IMR-90 (cell line): ENCODE results near the gene GPR17. TPM values are rescaled to one million over a fixed set of nuclear protein-coding genes. Genes with fewer than 3 reads are reported as not detected.
A peak's percentile ranks its signal among the peaks of the same experiment; 100 is the strongest.

Source experiments
- ATAC-seq: fragments of 200-7000 bp; cut with Tn5 transposase; 2 replicates; pipeline ENCODE4 v1.9.1; 2020; ENCODE audit warnings: low read depth, mild to moderate bottlenecking, moderate library complexity
- BruUV-seq: library from RNA; stranded (reverse); fragments of 400-500 nt; replicated peaks from 2 replicates; lab custom pipeline; 2021; lab: Mats Ljungman, UMichigan
- CTCF ChIA-PET: fragments of 300-600 bp; formaldehyde crosslinking; extraction: SDS; loops from one replicate; lab custom pipeline; 2021; ENCODE audit warnings: antibody characterized with exemption; lab: Yijun Ruan, JAX
- POLR2A ChIA-PET: fragments of 300-600 bp; sonication (Branson Sonifier 250); formaldehyde crosslinking; loops from one replicate; lab custom pipeline; 2022; ENCODE audit warnings: antibody characterized with exemption; ENCODE audit not compliant: unreplicated experiment; lab: Charles Lee
- DNase-seq: peaks from one replicate; pipeline ENCODE4 v3.0.0; 2013
- H2AFZ ChIP-seq: replicated peaks from 2 replicates; pipeline ENCODE3; 2013; ENCODE audit warnings: low read length, mild to moderate bottlenecking; ENCODE audit not compliant: poor library complexity
- H2AK5ac ChIP-seq: 2 replicates; pipeline ENCODE4 v1.6.1; 2013; ENCODE audit warnings: low read depth, low read length, inconsistent platforms
- H2AK9ac ChIP-seq: replicated peaks from 2 replicates; pipeline ENCODE3; 2013; ENCODE audit warnings: mild to moderate bottlenecking, low read depth, low read length, moderate library complexity; ENCODE audit not compliant: poor library complexity
- H2BK120ac ChIP-seq: 2 replicates; pipeline ENCODE4 v1.6.1; 2013; ENCODE audit warnings: low read depth, low read length, inconsistent platforms
- H2BK15ac ChIP-seq: 3 replicates; pipeline ENCODE4 v1.6.1; 2013; ENCODE audit warnings: low read depth, low read length, inconsistent platforms
- H2BK20ac ChIP-seq: 2 replicates; pipeline ENCODE4 v1.6.1; 2013; ENCODE audit warnings: low read depth, mild to moderate bottlenecking, inconsistent platforms, low read length, moderate library complexity
- H2BK5ac ChIP-seq: 2 replicates; pipeline ENCODE4 v1.6.1; 2013; ENCODE audit warnings: mild to moderate bottlenecking, low read depth, low read length, inconsistent platforms; ENCODE audit not compliant: poor library complexity, severe bottlenecking
- H3K14ac ChIP-seq: replicated peaks from 2 replicates; pipeline ENCODE4 v1.6.1; 2013; ENCODE audit warnings: low read depth, low read length, inconsistent platforms
- H3K18ac ChIP-seq: 2 replicates; pipeline ENCODE4 v1.6.1; 2013; ENCODE audit warnings: low read depth, low read length, control low read depth
- H3K23ac ChIP-seq: 2 replicates; pipeline ENCODE4 v1.6.1; 2013; ENCODE audit warnings: low read depth, low read length, inconsistent platforms
- H3K27ac ChIP-seq: 2 replicates; pipeline ENCODE4 v1.5.1; 2013; ENCODE audit warnings: mild to moderate bottlenecking, control low read depth, low read length; ENCODE audit not compliant: insufficient read depth
- H3K27me3 ChIP-seq: 2 replicates; pipeline ENCODE4 v1.6.1; 2013; ENCODE audit warnings: low read length; ENCODE audit not compliant: control insufficient read depth, insufficient read depth
- H3K36me3 ChIP-seq: 2 replicates; pipeline ENCODE4 v1.6.1; 2013; ENCODE audit warnings: low read length, mixed read lengths; ENCODE audit not compliant: control insufficient read depth, insufficient read depth
- H3K4ac ChIP-seq: 2 replicates; pipeline ENCODE4 v1.6.1; 2013; ENCODE audit warnings: low read depth, low read length, inconsistent platforms
- H3K4me1 ChIP-seq: 2 replicates; pipeline ENCODE4 v1.6.1; 2013; ENCODE audit warnings: low read length, mixed read lengths; ENCODE audit not compliant: control insufficient read depth, insufficient read depth
- H3K4me2 ChIP-seq: 2 replicates; pipeline ENCODE4 v1.6.1; 2013; ENCODE audit warnings: low read depth, mild to moderate bottlenecking, control low read depth, low read length, moderate library complexity
- H3K4me3 ChIP-seq: 2 replicates; pipeline ENCODE4 v1.5.1; 2013; ENCODE audit warnings: low read depth, mild to moderate bottlenecking, control low read depth, low read length, moderate library complexity; ENCODE audit not compliant: insufficient read depth
- H3K56ac ChIP-seq: 2 replicates; pipeline ENCODE4 v1.6.1; 2013; ENCODE audit warnings: low read length, inconsistent platforms; ENCODE audit not compliant: insufficient read depth; ENCODE audit errors: extremely low read depth
- H3K79me1 ChIP-seq, 2 experiments: 2 replicates each; pipeline ENCODE4 v1.6.1; 2013; ENCODE audit warnings: low read length in 2 of 2, inconsistent platforms in 1 of 2, low read depth in 1 of 2
- H3K9ac ChIP-seq: 2 replicates; pipeline ENCODE4 v1.6.1; 2013; ENCODE audit warnings: low read depth, low read length, control low read depth
- H3K9me1 ChIP-seq: 2 replicates; pipeline ENCODE4 v1.6.1; 2013; ENCODE audit warnings: low read length, inconsistent platforms; ENCODE audit not compliant: insufficient read depth
- H3K9me3 ChIP-seq: 2 replicates; pipeline ENCODE4 v1.6.1; 2013; ENCODE audit warnings: low read length; ENCODE audit not compliant: control insufficient read depth, insufficient read depth
- H4K20me1 ChIP-seq: 2 replicates; pipeline ENCODE4 v1.6.1; 2013; ENCODE audit warnings: low read length, inconsistent platforms; ENCODE audit not compliant: insufficient read depth
- H4K5ac ChIP-seq: 2 replicates; pipeline ENCODE4 v1.6.1; 2013; ENCODE audit warnings: mild to moderate bottlenecking, low read depth, low read length, control low read depth
- H4K8ac ChIP-seq, 2 experiments: 2 replicates each; pipeline ENCODE4 v1.6.1; 2013; ENCODE audit warnings: low read depth in 2 of 2, low read length in 2 of 2, control low read depth in 1 of 2, inconsistent platforms in 1 of 2
- H4K91ac ChIP-seq: 2 replicates; pipeline ENCODE4 v1.6.1; 2013; ENCODE audit warnings: low read depth, low read length, inconsistent platforms; ENCODE audit not compliant: insufficient read depth
- BHLHE40 ChIP-seq: fragments of 150-350 bp; IDR thresholded peaks from 2 replicates; pipeline ENCODE4 v1.6.1; 2016; ENCODE audit warnings: mild to moderate bottlenecking, low read depth, low read length
- CEBPB ChIP-seq: IDR thresholded peaks from 2 replicates; pipeline ENCODE4 v1.6.1; 2012; ENCODE audit warnings: low read depth, low read length, improper control_type of control experiment
- CHD1 ChIP-seq: IDR thresholded peaks from 2 replicates; pipeline ENCODE4 v1.6.1; 2012; ENCODE audit warnings: low read depth, low read length, improper control_type of control experiment
- CTCF ChIP-seq: conservative IDR thresholded peaks from 2 replicates; pipeline ENCODE4 v1.5.1; 2012; ENCODE audit warnings: mild to moderate bottlenecking, low read depth, low read length, improper control_type of control experiment
- FOS ChIP-seq: fragments of 150-350 bp; IDR thresholded peaks from 2 replicates; pipeline ENCODE4 v1.6.1; 2016; ENCODE audit warnings: low read depth, low read length
- MAFK ChIP-seq: IDR thresholded peaks from 2 replicates; pipeline ENCODE4 v1.6.1; 2012; ENCODE audit warnings: low read depth, low read length, improper control_type of control experiment
- MAZ ChIP-seq: IDR thresholded peaks from 2 replicates; pipeline ENCODE4 v1.6.1; 2012; ENCODE audit warnings: low read depth, mild to moderate bottlenecking, low read length, improper control_type of control experiment, moderate library complexity, borderline replicate concordance
- MXI1 ChIP-seq: IDR thresholded peaks from 2 replicates; pipeline ENCODE4 v1.6.1; 2012; ENCODE audit warnings: low read depth, mild to moderate bottlenecking, low read length, moderate library complexity, borderline replicate concordance
- NFE2L2 ChIP-seq: fragments of 150-350 bp; IDR thresholded peaks from 2 replicates; pipeline ENCODE4 v1.6.1; 2016; ENCODE audit warnings: low read depth, mild to moderate bottlenecking, low read length
- POLR2A ChIP-seq: IDR thresholded peaks from 2 replicates; pipeline ENCODE4 v1.6.1; 2012; ENCODE audit warnings: mild to moderate bottlenecking, low read depth, low read length
- RAD21 ChIP-seq: IDR thresholded peaks from 2 replicates; pipeline ENCODE4 v1.6.1; 2012; ENCODE audit warnings: low read length, improper control_type of control experiment
- RCOR1 ChIP-seq: IDR thresholded peaks from 2 replicates; pipeline ENCODE4 v1.6.1; 2012; ENCODE audit warnings: mild to moderate bottlenecking, low read length, improper control_type of control experiment; ENCODE audit not compliant: insufficient replicate concordance
- RFX5 ChIP-seq: IDR thresholded peaks from 2 replicates; pipeline ENCODE4 v1.8.0; 2012; ENCODE audit warnings: low read depth, mild to moderate bottlenecking, low read length, moderate library complexity
- SMC3 ChIP-seq: fragments of 150-350 bp; IDR thresholded peaks from 2 replicates; pipeline ENCODE4 v1.6.1; 2016; ENCODE audit warnings: low read depth, mild to moderate bottlenecking, antibody characterized with exemption, low read length, moderate library complexity
- USF2 ChIP-seq: fragments of 150-350 bp; IDR thresholded peaks from 2 replicates; pipeline ENCODE4 v1.6.1; 2017; ENCODE audit warnings: mild to moderate bottlenecking, antibody characterized with exemption, low read length, low read depth
- WGBS, 2 experiments: methylation state at CpG; one replicate each; pipeline versions ENCODE4 v1.1.5 to v1.1.7; 2013; ENCODE audit warnings: missing lambda C conversion rate in 2 of 2; ENCODE audit not compliant: insufficient read length in 1 of 2; ENCODE audit errors: extremely low coverage in 2 of 2; 5-methylcytosine and 5-hydroxymethylcytosine counted together
- dilution Hi-C: fragments of 300-500 bp; cut with HindIII; formaldehyde crosslinking; loops from one replicate; pipeline ENCODE4 v1.14.3; 2018; ENCODE audit warnings: low sequenced_read_pairs; ENCODE audit not compliant: unreplicated experiment
- in situ Hi-C: fragments of 300-500 bp; cut with MboI; formaldehyde crosslinking; loops from 3 replicates; pipeline ENCODE4 v1.14.3; 2019; ENCODE audit warnings: low sequenced_read_pairs, inconsistent platforms, mixed read lengths
- intact Hi-C: fragments of 100-400 bp; cut with micrococcal nuclease; formaldehyde crosslinking; loops from 2 replicates; pipeline ENCODE4 v1.10.0; 2022
- polyA plus RNA-seq, 3 experiments: library from polyadenylated mRNA; depleted of rRNA; stranded (reverse); fragments of >200 nt; gene quantifications; 2 replicates each; pipeline ENCODE4 v1.2.3, GENCODE V29; 2012; ENCODE audit warnings: low replicate concordance in 1 of 3
- total RNA-seq: library from RNA; depleted of rRNA; stranded (reverse); fragments of >200 nt; gene quantifications from 2 replicates; pipeline ENCODE4 v1.2.3, GENCODE V29; 2012

Gene GPR17
- total and polyA plus RNA-seq, 2 of the 4 experiments (the other 2 are of a cell fraction): not detected

- H3K4me3 ChIP-seq: no peak overlapping the region
- no peak overlapping the region for H3K56ac ChIP-seq
- H3K9me3 ChIP-seq: no peaks in the 10 kb centered on the region
- H2AK9ac ChIP-seq: no peak overlapping the region
- H2BK15ac ChIP-seq: no peak overlapping the region
- H3K4me2 ChIP-seq: no peak overlapping the region
- H3K36me3 ChIP-seq: no peaks in the 10 kb centered on the region
- no peak overlapping the region for H3K27ac ChIP-seq
- H3K79me1 ChIP-seq: no peaks in the 10 kb centered on the region
- intact Hi-C loops (no loop called here), dilution Hi-C loops (no loop called here), in situ Hi-C loops (no loop called here)
- H4K20me1 ChIP-seq: no peaks in the 10 kb centered on the region
- 60% methylated on average over 5 of the region's 17 CpGs; no CpG with 5 or more reads in 1 of the 2 experiments for WGBS, 2 experiments
- H3K9me1 ChIP-seq: no peaks in the 10 kb centered on the region
- no peak overlapping the region for H3K23ac ChIP-seq
- H3K27me3 ChIP-seq: no peaks in the 10 kb centered on the region; the same call in 1 of the 2 replicates
- ATAC-seq (no peak), DNase-seq (no peak)
- 0 out of 2 replicates have a peak overlapping the region, but pooled peaks have one; percentile 28 for H2AK5ac ChIP-seq
- no peak overlapping the region for H4K5ac ChIP-seq
- H4K8ac ChIP-seq: no peak overlapping the region
- H3K14ac ChIP-seq: no peak overlapping the region
- no TSS peak for BruUV-seq
- no peak overlapping the region for H3K9ac ChIP-seq
- no peak overlapping the region for H4K91ac ChIP-seq
- CTCF ChIA-PET: interaction anchor here (0.6 kb wide), 1 partner anchor 17 kb away, joined by 3 read pairs; no protein-coding TSS in a partner anchor
- POLR2A ChIA-PET: no interaction called here
- H2BK120ac ChIP-seq: no peak overlapping the region
- no peak overlapping the region for H3K18ac ChIP-seq
- no peak overlapping the region for H2BK5ac ChIP-seq
- no peak overlapping the region for H2BK20ac ChIP-seq
- H2AFZ ChIP-seq: no peak overlapping the region
- H3K4ac ChIP-seq: no peak overlapping the region
- H3K4me1 ChIP-seq: peaks cover 2% of the 10 kb centered on the region; the same call in 1 of the 2 replicates
- no peak for TF ChIP-seq NFE2L2
- no peak for TF ChIP-seq POLR2A
- TF ChIP-seq CEBPB: no peak
- no peak for TF ChIP-seq SMC3
- TF ChIP-seq MXI1: no peak
- no peak for TF ChIP-seq CHD1
- TF ChIP-seq RFX5: no peak
- no peak for TF ChIP-seq MAFK
- TF ChIP-seq CTCF: no peak
- no peak for TF ChIP-seq MAZ
- TF ChIP-seq USF2: no peak
- no peak for TF ChIP-seq RAD21
- no peak for TF ChIP-seq BHLHE40
- no peak for TF ChIP-seq RCOR1
- no peak for TF ChIP-seq FOS
Observed at GRCh38 chr2:127628767-127629614, 17.0 kb upstream of the GPR17 start.
